Measurements from ENCODE around the gene PARD3B. TPM values are rescaled to one million over a fixed set of nuclear protein-coding genes. Genes with fewer than 3 reads are reported as not detected.
"Not testable (repeated sequence)": the region's sequence is repeated elsewhere in the genome, so short reads cannot be mapped to it uniquely, and the experiment has no call there.

PARD3B gene
- total RNA-seq, 2 donors from 2014 or later, result 14.7 to 25.0 TPM

GRCh38 chr2:205484764-205485163 is 939.5 kb downstream of the PARD3B start:
- DNase-seq (ENCODE audit: low spot score), result no peak
- intact Hi-C loops (cut with DNase I), result no loop called here
- H3K27ac ChIP-seq, result no peak overlapping the region
- no peak overlapping the region for H3K4me3 ChIP-seq
- H3K9me3 ChIP-seq, result no peaks in the 10 kb centered on the region
- no peaks in the 10 kb centered on the region for H3K36me3 ChIP-seq
- no peaks in the 10 kb centered on the region for H3K27me3 ChIP-seq (replicated peaks; ENCODE audit: insufficient read depth)
- TF ChIP-seq POLR2A (IDR thresholded peaks at IDR 0.05) (no peak), POLR2AphosphoS5 (IDR thresholded peaks at IDR 0.05) (no peak), CTCF (IDR thresholded peaks at IDR 0.05) (no peak)
- H3K4me1 ChIP-seq (replicated peaks), result no peaks in the 10 kb centered on the region
- WGBS, result 66% methylated on average over 4 of the region's 4 CpGs

- H3K27ac ChIP-seq; H3K36me3 ChIP-seq; H3K27me3 ChIP-seq (replicated peaks; ENCODE audit: insufficient read depth); H3K4me3 ChIP-seq; H3K4me1 ChIP-seq (replicated peaks); H3K9me3 ChIP-seq; DNase-seq (ENCODE audit: low spot score); intact Hi-C loops (cut with DNase I): not testable (repeated sequence)
- 98% methylated on average over 2 of the region's 2 CpGs for WGBS
These were observed 948.3 kb downstream of the PARD3B start for GRCh38 chr2:205493528-205493927.

GRCh38 chr2:205494537-205495235 is 949.4 kb downstream of the PARD3B start:
- DNase-seq (ENCODE audit: low spot score), result no peak
- intact Hi-C loops (cut with DNase I), result no loop called here
- H3K27ac ChIP-seq, result no peak overlapping the region
- no peaks in the 10 kb centered on the region for H3K27me3 ChIP-seq (replicated peaks; ENCODE audit: insufficient read depth)
- H3K36me3 ChIP-seq, result no peaks in the 10 kb centered on the region
- WGBS, result 59% methylated on average over 7 of the region's 7 CpGs
- no peak overlapping the region for H3K4me3 ChIP-seq
- H3K4me1 ChIP-seq (replicated peaks), result no peaks in the 10 kb centered on the region
- no peaks in the 10 kb centered on the region for H3K9me3 ChIP-seq
- TF ChIP-seq POLR2A (IDR thresholded peaks at IDR 0.05), result no peak
- TF ChIP-seq POLR2AphosphoS5 (IDR thresholded peaks at IDR 0.05), result no peak
- no peak for TF ChIP-seq CTCF (IDR thresholded peaks at IDR 0.05)

GRCh38 chr2:205495819-205496218 is 950.5 kb downstream of the PARD3B start:
- Histone ChIP-seq H3K9me3 (no peaks in the 10 kb centered on the region), H3K4me3 (no peak overlapping the region), H3K27me3 (replicated peaks; ENCODE audit: insufficient read depth) (no peaks in the 10 kb centered on the region), H3K27ac (no peak overlapping the region), H3K36me3 (no peaks in the 10 kb centered on the region), H3K4me1 (replicated peaks) (no peaks in the 10 kb centered on the region)
- intact Hi-C loops (cut with DNase I), result no loop called here
- no peak for TF ChIP-seq POLR2AphosphoS5 (IDR thresholded peaks at IDR 0.05)
- no peak for TF ChIP-seq CTCF (IDR thresholded peaks at IDR 0.05)
- TF ChIP-seq POLR2A (IDR thresholded peaks at IDR 0.05), result no peak
- 84% methylated on average over 1 of the region's 1 CpG for WGBS
- DNase-seq (ENCODE audit: low spot score), result no peak

GRCh38 chr2:205496370-205496769 is 951.1 kb downstream of the PARD3B start:
- H3K9me3 ChIP-seq, result no peaks in the 10 kb centered on the region
- 79% methylated on average over 1 of the region's 1 CpG for WGBS
- H3K27ac ChIP-seq, result no peak overlapping the region
- intact Hi-C loops (cut with DNase I), result no loop called here
- H3K36me3 ChIP-seq, result no peaks in the 10 kb centered on the region
- TF ChIP-seq POLR2AphosphoS5 (IDR thresholded peaks at IDR 0.05), result no peak
- no peak for TF ChIP-seq POLR2A (IDR thresholded peaks at IDR 0.05)
- no peak for TF ChIP-seq CTCF (IDR thresholded peaks at IDR 0.05)
- no peak for DNase-seq (ENCODE audit: low spot score)
- H3K27me3 ChIP-seq (replicated peaks; ENCODE audit: insufficient read depth), result no peaks in the 10 kb centered on the region
- no peaks in the 10 kb centered on the region for H3K4me1 ChIP-seq (replicated peaks)
- H3K4me3 ChIP-seq, result no peak overlapping the region

All from prostate gland (tissue), 2 donors.